ENCODE measurements around the gene VSIG10. TPM values are rescaled to one million over a fixed set of nuclear protein-coding genes. Genes with fewer than 3 reads are reported as not detected.
"Not testable (repeated sequence)": the region's sequence is repeated elsewhere in the genome, so short reads cannot be mapped to it uniquely, and the experiment has no call there.

Gene VSIG10
- polyA plus RNA-seq, 2 donors = 15.6 to 24.6 TPM

GRCh38 chr12:118094039-118094438, 9.8 kb downstream of the VSIG10 start:
- Histone ChIP-seq H3K27me3 (ENCODE audit: control insufficient read depth in 1 of 2, insufficient read depth in 2 of 2, low read length in 2 of 2) (no peaks in the 10 kb centered on the region), H3K4me3 (ENCODE audit: low read depth in 1 of 2, low read length in 2 of 2) (no peak overlapping the region), H3K36me3 (ENCODE audit: control insufficient read depth in 2 of 2, insufficient read depth in 2 of 2, low read length in 1 of 2) (peaks cover 0 to 9% of the 10 kb centered on the region in 2 donors), H3K27ac (ENCODE audit: low read depth in 2 of 2, low read length in 1 of 2) (no peak overlapping the region), H3K9me3 (ENCODE audit: control insufficient read depth in 2 of 2, insufficient read depth in 1 of 2, low read depth in 1 of 2, low read length in 1 of 2) (no peaks in the 10 kb centered on the region), H3K4me1 (ENCODE audit: control insufficient read depth in 2 of 2, insufficient read depth in 2 of 2, low read length in 1 of 2) (no peaks in the 10 kb centered on the region)
- WGBS, 2 donors = 88 to 90% methylated on average over 3 of the region's 3 CpGs

DNA sequence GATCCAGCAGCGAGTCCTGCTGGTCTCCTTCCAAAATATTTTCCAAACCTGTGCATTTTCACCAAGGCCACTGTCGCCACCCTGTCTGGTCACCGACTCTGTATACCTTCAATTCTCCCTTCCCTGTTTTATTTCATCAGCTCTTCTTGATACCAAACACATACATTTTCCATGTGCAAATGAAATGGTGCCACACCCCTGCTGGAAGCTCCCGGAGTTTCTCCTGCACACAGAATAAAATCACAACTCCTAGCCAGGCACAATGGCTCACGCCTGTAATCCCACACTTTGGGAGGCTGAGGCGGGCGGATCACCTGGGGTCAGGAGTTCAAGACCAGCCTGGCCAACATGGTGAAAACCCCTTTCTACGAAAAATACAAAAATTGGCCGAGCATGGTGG, 14.0 kb downstream of the VSIG10 start:
- no peaks in the 10 kb centered on the region for H3K4me1 ChIP-seq (ENCODE audit: control insufficient read depth in 2 of 2, insufficient read depth in 2 of 2, low read length in 1 of 2)
- H3K27me3 ChIP-seq (ENCODE audit: control insufficient read depth in 1 of 2, insufficient read depth in 2 of 2, low read length in 2 of 2) = no peaks in the 10 kb centered on the region
- no peak overlapping the region for H3K27ac ChIP-seq (ENCODE audit: low read depth in 2 of 2, low read length in 1 of 2)
- WGBS, 2 donors = 90 to 91% methylated on average over 9 of the region's 9 CpGs
- no peak overlapping the region for H3K4me3 ChIP-seq (ENCODE audit: low read depth in 1 of 2, low read length in 2 of 2)
- peaks cover 0 to 9% of the 10 kb centered on the region in 2 donors for H3K36me3 ChIP-seq (ENCODE audit: control insufficient read depth in 2 of 2, insufficient read depth in 2 of 2, low read length in 1 of 2)
- H3K9me3 ChIP-seq (ENCODE audit: control insufficient read depth in 2 of 2, insufficient read depth in 1 of 2, low read depth in 1 of 2, low read length in 1 of 2) = no peaks in the 10 kb centered on the region

DNA sequence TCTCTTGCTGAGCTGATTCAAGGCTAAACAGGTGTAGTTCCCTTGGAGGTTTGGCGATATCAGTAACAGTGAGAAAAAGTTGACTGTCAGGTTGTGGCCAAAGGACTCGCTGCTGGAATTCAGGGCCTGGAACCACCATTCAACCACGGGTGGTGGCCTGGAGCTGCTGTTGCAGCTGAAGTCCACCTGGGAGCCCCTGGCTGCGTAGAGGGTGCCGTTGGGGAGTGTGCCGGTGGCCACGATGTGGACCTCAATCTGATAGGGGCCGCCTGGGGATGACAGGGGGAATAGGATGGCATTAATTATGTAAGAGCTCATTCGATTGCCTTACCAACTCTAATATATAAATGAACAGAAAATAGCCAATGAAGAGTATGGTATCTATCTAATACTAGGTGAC, 21.6 kb downstream of the VSIG10 start:
- Histone ChIP-seq H3K9me3 (ENCODE audit: control insufficient read depth in 2 of 2, insufficient read depth in 1 of 2, low read depth in 1 of 2, low read length in 1 of 2) (no peaks in the 10 kb centered on the region), H3K27me3 (ENCODE audit: control insufficient read depth in 1 of 2, insufficient read depth in 2 of 2, low read length in 2 of 2) (no peaks in the 10 kb centered on the region), H3K4me3 (ENCODE audit: low read depth in 1 of 2, low read length in 2 of 2) (no peak overlapping the region), H3K36me3 (ENCODE audit: control insufficient read depth in 2 of 2, insufficient read depth in 2 of 2, low read length in 1 of 2) (peaks cover 3 to 4% of the 10 kb centered on the region in 2 donors), H3K27ac (ENCODE audit: low read depth in 2 of 2, low read length in 1 of 2) (no peak overlapping the region), H3K4me1 (ENCODE audit: control insufficient read depth in 2 of 2, insufficient read depth in 2 of 2, low read length in 1 of 2) (no peaks in the 10 kb centered on the region)
- WGBS, 2 donors = 90 to 93% methylated on average over 9 of the region's 9 CpGs

- H3K27me3 ChIP-seq (ENCODE audit: control insufficient read depth in 1 of 2, insufficient read depth in 2 of 2, low read length in 2 of 2); H3K36me3 ChIP-seq (ENCODE audit: control insufficient read depth in 2 of 2, insufficient read depth in 2 of 2, low read length in 1 of 2); H3K9me3 ChIP-seq (ENCODE audit: control insufficient read depth in 2 of 2, insufficient read depth in 1 of 2, low read depth in 1 of 2, low read length in 1 of 2); H3K27ac ChIP-seq (ENCODE audit: low read depth in 2 of 2, low read length in 1 of 2); H3K4me1 ChIP-seq (ENCODE audit: control insufficient read depth in 2 of 2, insufficient read depth in 2 of 2, low read length in 1 of 2); H3K4me3 ChIP-seq (ENCODE audit: low read depth in 1 of 2, low read length in 2 of 2): not testable (repeated sequence)
- 93 to 96% methylated on average over 9 of the region's 9 CpGs for WGBS, 2 donors
These were observed 22.3 kb downstream of the VSIG10 start for GRCh38 chr12:118081521-118081920.

GRCh38 chr12:118073768-118074167, 30.0 kb downstream of the VSIG10 start:
- peaks cover 0 to 4% of the 10 kb centered on the region in 2 donors for H3K36me3 ChIP-seq (ENCODE audit: control insufficient read depth in 2 of 2, insufficient read depth in 2 of 2, low read length in 1 of 2)

GRCh38 chr12:118070650-118071049, 33.2 kb downstream of the VSIG10 start:
- 94 to 96% methylated on average over 3 of the region's 3 CpGs for WGBS, 2 donors
- no peak overlapping the region for H3K4me3 ChIP-seq (ENCODE audit: low read depth in 1 of 2, low read length in 2 of 2)
- H3K36me3 ChIP-seq (ENCODE audit: control insufficient read depth in 2 of 2, insufficient read depth in 2 of 2, low read length in 1 of 2) = peaks cover 0 to 4% of the 10 kb centered on the region in 2 donors
- no peaks in the 10 kb centered on the region for H3K27me3 ChIP-seq (ENCODE audit: control insufficient read depth in 1 of 2, insufficient read depth in 2 of 2, low read length in 2 of 2)
- H3K4me1 ChIP-seq (ENCODE audit: control insufficient read depth in 2 of 2, insufficient read depth in 2 of 2, low read length in 1 of 2) = no peaks in the 10 kb centered on the region
- H3K9me3 ChIP-seq (ENCODE audit: control insufficient read depth in 2 of 2, insufficient read depth in 1 of 2, low read depth in 1 of 2, low read length in 1 of 2) = no peaks in the 10 kb centered on the region
- H3K27ac ChIP-seq (ENCODE audit: low read depth in 2 of 2, low read length in 1 of 2) = no peak overlapping the region

More at GRCh38 chr12:118073768-118074167, 30.0 kb downstream of the VSIG10 start:
- Histone ChIP-seq H3K4me3 (ENCODE audit: low read depth in 1 of 2, low read length in 2 of 2) (no peak overlapping the region), H3K9me3 (ENCODE audit: control insufficient read depth in 2 of 2, insufficient read depth in 1 of 2, low read depth in 1 of 2, low read length in 1 of 2) (no peaks in the 10 kb centered on the region), H3K4me1 (ENCODE audit: control insufficient read depth in 2 of 2, insufficient read depth in 2 of 2, low read length in 1 of 2) (no peaks in the 10 kb centered on the region), H3K27ac (ENCODE audit: low read depth in 2 of 2, low read length in 1 of 2) (no peak overlapping the region), H3K27me3 (ENCODE audit: control insufficient read depth in 1 of 2, insufficient read depth in 2 of 2, low read length in 2 of 2) (no peaks in the 10 kb centered on the region)
- 86 to 88% methylated on average over 4 of the region's 4 CpGs for WGBS, 2 donors

GRCh38 chr12:118068445-118068844, 35.4 kb downstream of the VSIG10 start:
- Histone ChIP-seq H3K36me3 (ENCODE audit: control insufficient read depth in 2 of 2, insufficient read depth in 2 of 2, low read length in 1 of 2) (peaks cover 0 to under 1% of the 10 kb centered on the region in 2 donors), H3K4me1 (ENCODE audit: control insufficient read depth in 2 of 2, insufficient read depth in 2 of 2, low read length in 1 of 2) (no peaks in the 10 kb centered on the region), H3K27me3 (ENCODE audit: control insufficient read depth in 1 of 2, insufficient read depth in 2 of 2, low read length in 2 of 2) (no peaks in the 10 kb centered on the region), H3K4me3 (ENCODE audit: low read depth in 1 of 2, low read length in 2 of 2) (no peak overlapping the region), H3K27ac (ENCODE audit: low read depth in 2 of 2, low read length in 1 of 2) (no peak overlapping the region), H3K9me3 (ENCODE audit: control insufficient read depth in 2 of 2, insufficient read depth in 1 of 2, low read depth in 1 of 2, low read length in 1 of 2) (no peaks in the 10 kb centered on the region)
- 82 to 88% methylated on average over 2 of the region's 2 CpGs for WGBS, 2 donors

DNA sequence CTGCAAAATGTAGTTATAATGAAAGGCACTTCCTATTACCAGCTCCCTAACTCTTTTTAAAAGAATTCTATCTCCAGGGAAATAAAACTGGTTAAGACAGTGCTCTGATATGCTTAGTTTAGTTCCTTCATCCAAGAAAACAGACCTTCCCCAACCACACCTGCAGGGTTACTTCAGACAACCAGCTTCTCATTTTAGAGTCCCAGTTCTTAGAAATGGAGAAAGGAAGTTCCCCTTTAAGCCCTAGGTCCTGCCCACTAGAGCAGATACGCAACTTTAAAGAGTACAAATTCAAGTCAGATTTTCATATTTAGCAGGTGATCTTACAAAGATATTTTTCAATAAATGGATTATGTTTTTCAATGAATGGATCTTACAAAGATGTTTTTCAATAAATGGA, 38.4 kb downstream of the VSIG10 start:
- no peaks in the 10 kb centered on the region for H3K27me3 ChIP-seq (ENCODE audit: control insufficient read depth in 1 of 2, insufficient read depth in 2 of 2, low read length in 2 of 2)
- 81 to 86% methylated on average over 1 of the region's 1 CpG for WGBS, 2 donors
- no peaks in the 10 kb centered on the region for H3K36me3 ChIP-seq (ENCODE audit: control insufficient read depth in 2 of 2, insufficient read depth in 2 of 2, low read length in 1 of 2)
- no peaks in the 10 kb centered on the region for H3K4me1 ChIP-seq (ENCODE audit: control insufficient read depth in 2 of 2, insufficient read depth in 2 of 2, low read length in 1 of 2)
- H3K4me3 ChIP-seq (ENCODE audit: low read depth in 1 of 2, low read length in 2 of 2) = no peak overlapping the region
- H3K27ac ChIP-seq (ENCODE audit: low read depth in 2 of 2, low read length in 1 of 2) = no peak overlapping the region
- no peaks in the 10 kb centered on the region for H3K9me3 ChIP-seq (ENCODE audit: control insufficient read depth in 2 of 2, insufficient read depth in 1 of 2, low read depth in 1 of 2, low read length in 1 of 2)

GRCh38 chr12:118064608-118065007, 39.2 kb downstream of the VSIG10 start:
- H3K27ac ChIP-seq (ENCODE audit: low read depth in 2 of 2, low read length in 1 of 2) = no peak overlapping the region
- no peaks in the 10 kb centered on the region for H3K9me3 ChIP-seq (ENCODE audit: control insufficient read depth in 2 of 2, insufficient read depth in 1 of 2, low read depth in 1 of 2, low read length in 1 of 2)
- WGBS, 2 donors = 46 to 57% methylated on average over 2 of the region's 2 CpGs
- no peaks in the 10 kb centered on the region for H3K36me3 ChIP-seq (ENCODE audit: control insufficient read depth in 2 of 2, insufficient read depth in 2 of 2, low read length in 1 of 2)
- H3K4me3 ChIP-seq (ENCODE audit: low read depth in 1 of 2, low read length in 2 of 2) = no peak overlapping the region
- H3K4me1 ChIP-seq (ENCODE audit: control insufficient read depth in 2 of 2, insufficient read depth in 2 of 2, low read length in 1 of 2) = no peaks in the 10 kb centered on the region
- no peaks in the 10 kb centered on the region for H3K27me3 ChIP-seq (ENCODE audit: control insufficient read depth in 1 of 2, insufficient read depth in 2 of 2, low read length in 2 of 2)

DNA sequence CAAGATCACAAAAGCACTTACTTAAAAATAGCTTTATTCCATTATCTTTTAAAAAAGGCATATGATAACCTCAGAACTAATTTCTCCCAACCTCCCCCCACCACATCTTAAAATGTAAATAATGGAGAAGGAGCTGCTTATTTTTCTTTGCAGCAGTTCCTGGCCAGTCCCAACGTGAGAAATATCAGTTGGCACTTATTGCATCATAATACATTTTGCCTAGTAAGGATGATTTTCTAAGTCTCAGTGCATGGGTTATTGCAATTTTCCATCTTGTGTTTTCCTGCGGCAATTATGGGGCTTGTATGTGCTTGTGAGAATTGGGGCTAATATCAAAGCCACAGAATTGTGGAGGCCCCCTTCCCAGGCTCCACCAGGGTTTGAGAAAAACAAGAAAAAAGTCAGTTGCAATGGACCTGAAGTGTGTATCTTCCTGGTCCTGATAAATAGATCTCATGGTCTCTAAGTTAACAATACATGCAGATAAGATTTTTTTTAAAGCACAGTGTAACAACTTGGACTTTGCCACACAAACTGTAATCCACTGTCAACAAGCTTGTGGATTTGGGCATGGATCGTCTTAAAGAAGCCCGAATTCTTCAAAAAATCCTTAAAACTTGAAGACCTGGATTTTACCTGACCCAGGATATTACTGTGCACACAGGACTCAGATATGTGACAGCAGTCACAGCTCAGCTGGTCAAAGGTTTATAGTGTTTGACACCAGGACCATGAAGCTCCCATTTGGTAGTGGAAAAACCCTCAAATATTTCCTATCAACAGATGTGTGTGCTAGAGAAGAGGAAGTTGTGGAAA, 40.0 kb downstream of the VSIG10 start:
- no peaks in the 10 kb centered on the region for H3K9me3 ChIP-seq (ENCODE audit: control insufficient read depth in 2 of 2, insufficient read depth in 1 of 2, low read depth in 1 of 2, low read length in 1 of 2)
- no peaks in the 10 kb centered on the region for H3K4me1 ChIP-seq (ENCODE audit: control insufficient read depth in 2 of 2, insufficient read depth in 2 of 2, low read length in 1 of 2)
- no peaks in the 10 kb centered on the region for H3K36me3 ChIP-seq (ENCODE audit: control insufficient read depth in 2 of 2, insufficient read depth in 2 of 2, low read length in 1 of 2)
- no peaks in the 10 kb centered on the region for H3K27me3 ChIP-seq (ENCODE audit: control insufficient read depth in 1 of 2, insufficient read depth in 2 of 2, low read length in 2 of 2)
- no peak overlapping the region for H3K27ac ChIP-seq (ENCODE audit: low read depth in 2 of 2, low read length in 1 of 2)
- WGBS, 2 donors = 54 to 66% methylated on average over 4 of the region's 4 CpGs
- H3K4me3 ChIP-seq (ENCODE audit: low read depth in 1 of 2, low read length in 2 of 2) = no peak overlapping the region
